WTC11 (cell line): ENCODE measurements around the gene FPR2. TPM values are rescaled to one million over a fixed set of nuclear protein-coding genes. Genes with fewer than 3 reads are reported as not detected.

Experiments
- ATAC-seq: fragments of 200-7000 bp; cut with Tn5 transposase; 2 replicates; pipeline ENCODE4 v1.10.0; 2021; ENCODE audit warnings: mild to moderate bottlenecking, moderate library complexity
- CTCF ChIA-PET: fragments of 300-600 bp; sonication (Branson Sonifier 250); formaldehyde crosslinking; loops from one replicate; lab custom pipeline; 2021; ENCODE audit warnings: antibody characterized with exemption; lab: Charles Lee
- POLR2A ChIA-PET: fragments of 350-600 bp; sonication (Branson Sonifier 250); formaldehyde crosslinking; loops from one replicate; lab custom pipeline; 2021; ENCODE audit warnings: antibody characterized with exemption; lab: Charles Lee
- DNase-seq: peaks from one replicate; pipeline ENCODE4 v3.0.0; 2021; ENCODE audit warnings: low spot score
- H3K27ac Mint-ChIP-seq: 2 replicates; pipeline ENCODE4 v1.8.0; 2021; ENCODE audit warnings: mixed read lengths
- H3K27me3 Mint-ChIP-seq: 2 replicates; pipeline ENCODE4 v1.8.0; 2021; ENCODE audit warnings: low read depth, mild to moderate bottlenecking, moderate library complexity, mixed read lengths
- H3K36me3 Mint-ChIP-seq: 2 replicates; pipeline ENCODE4 v1.8.0; 2021; ENCODE audit warnings: mixed read lengths
- H3K4me1 Mint-ChIP-seq: 2 replicates; pipeline ENCODE4 v1.8.0; 2022; ENCODE audit warnings: mixed read lengths
- H3K4me3 Mint-ChIP-seq: 2 replicates; pipeline ENCODE4 v1.8.0; 2021; ENCODE audit warnings: mild to moderate bottlenecking, moderate library complexity, mixed read lengths
- H3K9me3 Mint-ChIP-seq: 2 replicates; pipeline ENCODE4 v1.8.0; 2021; ENCODE audit warnings: mixed read lengths
- CBFB ChIP-seq: sonication (generic); formaldehyde crosslinking; IDR thresholded peaks from 2 replicates; pipeline ENCODE4 v1.8.1; 2022; ENCODE audit warnings: mild to moderate bottlenecking, low read depth, missing genetic modification reagents
- EMX1 ChIP-seq: fragments of 250-450 bp; sonication (Bioruptor Pico); IDR thresholded peaks from 2 replicates; pipeline ENCODE4 v1.8.0; 2021; ENCODE audit warnings: mild to moderate bottlenecking
- ETV6 ChIP-seq: sonication (generic); formaldehyde crosslinking; IDR thresholded peaks from 2 replicates; pipeline ENCODE4 v1.8.1; 2022; ENCODE audit warnings: mild to moderate bottlenecking, missing genetic modification reagents
- JAZF1 ChIP-seq: fragments of 250-450 bp; sonication (Bioruptor Pico); IDR thresholded peaks from 2 replicates; pipeline ENCODE4 v1.9.0; 2021; ENCODE audit warnings: moderate library complexity, mild to moderate bottlenecking, inconsistent platforms
- NFE2L1 ChIP-seq: sonication (generic); formaldehyde crosslinking; IDR thresholded peaks from 2 replicates; pipeline ENCODE4 v1.8.1; 2023; ENCODE audit warnings: missing genetic modification reagents
- PRRX2 ChIP-seq: fragments of 250-450 bp; sonication (Bioruptor Pico); IDR thresholded peaks from 2 replicates; pipeline ENCODE4 v1.8.0; 2021; ENCODE audit warnings: mild to moderate bottlenecking
- RELA ChIP-seq: sonication (generic); formaldehyde crosslinking; IDR thresholded peaks from 2 replicates; pipeline ENCODE4 v1.8.1; 2022; ENCODE audit warnings: missing genetic modification reagents, mild to moderate bottlenecking, borderline replicate concordance
- SMAD4 ChIP-seq: sonication (generic); formaldehyde crosslinking; IDR thresholded peaks from 2 replicates; pipeline ENCODE4 v1.8.0; 2022; ENCODE audit warnings: mild to moderate bottlenecking, missing genetic modification reagents
- ZNF232 ChIP-seq: sonication (generic); formaldehyde crosslinking; IDR thresholded peaks from 2 replicates; pipeline ENCODE4 v1.8.0; 2022; ENCODE audit warnings: mild to moderate bottlenecking, missing genetic modification reagents
- ZNF317 ChIP-seq: sonication (generic); formaldehyde crosslinking; IDR thresholded peaks from 2 replicates; pipeline ENCODE4 v1.8.1; 2023; ENCODE audit warnings: low read depth, mild to moderate bottlenecking, moderate library complexity, missing genetic modification reagents, borderline replicate concordance
- ZNF416 ChIP-seq: fragments of 250-450 bp; sonication (Bioruptor Pico); IDR thresholded peaks from 2 replicates; pipeline ENCODE4 v1.9.0; 2021; ENCODE audit warnings: mild to moderate bottlenecking, inconsistent platforms
- ZNF423 ChIP-seq: fragments of 250-450 bp; sonication (Bioruptor Pico); IDR thresholded peaks from 2 replicates; pipeline ENCODE4 v2.1.2; 2022; ENCODE audit warnings: mild to moderate bottlenecking, moderate library complexity
- ZNF425 ChIP-seq: fragments of 250-450 bp; sonication (Bioruptor Pico); conservative IDR thresholded peaks from 2 replicates; pipeline ENCODE4 v1.9.0; 2021; ENCODE audit warnings: mild to moderate bottlenecking
- ZSCAN18 ChIP-seq: fragments of 250-450 bp; sonication (Bioruptor Pico); IDR thresholded peaks from 2 replicates; pipeline ENCODE4 v2.1.2; 2022; ENCODE audit warnings: mild to moderate bottlenecking, moderate library complexity
- total RNA-seq: library from RNA; stranded (reverse); gene quantifications from 3 replicates; pipeline ENCODE4 v1.2.3, GENCODE V29; 2021
- TF ChIP-seq, protein P1 (sequence below): sonication (generic); formaldehyde crosslinking; IDR thresholded peaks from 2 replicates; pipeline ENCODE4 v1.8.1; 2022; ENCODE audit warnings: missing genetic modification reagents, borderline replicate concordance
- TF ChIP-seq, protein P2 (sequence below): sonication (generic); formaldehyde crosslinking; IDR thresholded peaks from 2 replicates; pipeline ENCODE4 v1.8.1; 2023; ENCODE audit warnings: mild to moderate bottlenecking, missing genetic modification reagents
- TF ChIP-seq, protein P3 (sequence below): sonication (generic); formaldehyde crosslinking; IDR thresholded peaks from 2 replicates; pipeline ENCODE4 v1.8.1; 2022; ENCODE audit warnings: mild to moderate bottlenecking, moderate library complexity, missing genetic modification reagents
- TF ChIP-seq, protein P4 (sequence below): fragments of 250-450 bp; sonication (Bioruptor Pico); IDR thresholded peaks from 2 replicates; pipeline ENCODE4 v1.9.0; 2021; ENCODE audit warnings: mild to moderate bottlenecking
- TF ChIP-seq, protein P5 (sequence below): sonication (generic); formaldehyde crosslinking; IDR thresholded peaks from 2 replicates; pipeline ENCODE4 v1.8.0; 2022; ENCODE audit warnings: mild to moderate bottlenecking, missing genetic modification reagents

Gene FPR2
- total RNA-seq, 1 experiment from 2014 or later = 0.31 TPM

- TF ChIP-seq, protein P1, sequence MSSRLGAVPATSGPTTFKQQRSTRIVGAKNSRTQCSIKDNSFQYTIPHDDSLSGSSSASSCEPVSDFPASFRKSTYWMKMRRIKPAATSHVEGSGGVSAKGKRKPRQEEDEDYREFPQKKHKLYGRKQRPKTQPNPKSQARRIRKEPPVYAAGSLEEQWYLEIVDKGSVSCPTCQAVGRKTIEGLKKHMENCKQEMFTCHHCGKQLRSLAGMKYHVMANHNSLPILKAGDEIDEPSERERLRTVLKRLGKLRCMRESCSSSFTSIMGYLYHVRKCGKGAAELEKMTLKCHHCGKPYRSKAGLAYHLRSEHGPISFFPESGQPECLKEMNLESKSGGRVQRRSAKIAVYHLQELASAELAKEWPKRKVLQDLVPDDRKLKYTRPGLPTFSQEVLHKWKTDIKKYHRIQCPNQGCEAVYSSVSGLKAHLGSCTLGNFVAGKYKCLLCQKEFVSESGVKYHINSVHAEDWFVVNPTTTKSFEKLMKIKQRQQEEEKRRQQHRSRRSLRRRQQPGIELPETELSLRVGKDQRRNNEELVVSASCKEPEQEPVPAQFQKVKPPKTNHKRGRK (CRISPR knock-in tag) = no peak
- TF ChIP-seq, protein P2, sequence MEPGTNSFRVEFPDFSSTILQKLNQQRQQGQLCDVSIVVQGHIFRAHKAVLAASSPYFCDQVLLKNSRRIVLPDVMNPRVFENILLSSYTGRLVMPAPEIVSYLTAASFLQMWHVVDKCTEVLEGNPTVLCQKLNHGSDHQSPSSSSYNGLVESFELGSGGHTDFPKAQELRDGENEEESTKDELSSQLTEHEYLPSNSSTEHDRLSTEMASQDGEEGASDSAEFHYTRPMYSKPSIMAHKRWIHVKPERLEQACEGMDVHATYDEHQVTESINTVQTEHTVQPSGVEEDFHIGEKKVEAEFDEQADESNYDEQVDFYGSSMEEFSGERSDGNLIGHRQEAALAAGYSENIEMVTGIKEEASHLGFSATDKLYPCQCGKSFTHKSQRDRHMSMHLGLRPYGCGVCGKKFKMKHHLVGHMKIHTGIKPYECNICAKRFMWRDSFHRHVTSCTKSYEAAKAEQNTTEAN (CRISPR knock-in tag) = no peak
- TF ChIP-seq, protein P3, sequence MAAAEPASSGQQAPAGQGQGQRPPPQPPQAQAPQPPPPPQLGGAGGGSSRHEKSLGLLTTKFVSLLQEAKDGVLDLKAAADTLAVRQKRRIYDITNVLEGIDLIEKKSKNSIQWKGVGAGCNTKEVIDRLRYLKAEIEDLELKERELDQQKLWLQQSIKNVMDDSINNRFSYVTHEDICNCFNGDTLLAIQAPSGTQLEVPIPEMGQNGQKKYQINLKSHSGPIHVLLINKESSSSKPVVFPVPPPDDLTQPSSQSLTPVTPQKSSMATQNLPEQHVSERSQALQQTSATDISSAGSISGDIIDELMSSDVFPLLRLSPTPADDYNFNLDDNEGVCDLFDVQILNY (CRISPR knock-in tag) = no peak
- TF ChIP-seq PRRX2 (no peak), ZNF423 (no peak), NFE2L1 (CRISPR knock-in tag) (no peak), ZNF416 (no peak), ZNF232 (CRISPR knock-in tag) (no peak), ETV6 (CRISPR knock-in tag) (no peak), JAZF1 (CRISPR knock-in tag) (no peak), ZSCAN18 (CRISPR knock-in tag) (no peak), EMX1 (CRISPR knock-in tag) (no peak), SMAD4 (no peak), CBFB (no peak), ZNF317 (no peak), ZNF425 (CRISPR knock-in tag) (no peak), RELA (CRISPR knock-in tag) (no peak)
- TF ChIP-seq, protein P4, sequence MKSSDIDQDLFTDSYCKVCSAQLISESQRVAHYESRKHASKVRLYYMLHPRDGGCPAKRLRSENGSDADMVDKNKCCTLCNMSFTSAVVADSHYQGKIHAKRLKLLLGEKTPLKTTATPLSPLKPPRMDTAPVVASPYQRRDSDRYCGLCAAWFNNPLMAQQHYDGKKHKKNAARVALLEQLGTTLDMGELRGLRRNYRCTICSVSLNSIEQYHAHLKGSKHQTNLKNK (CRISPR knock-in tag) = no peak
- TF ChIP-seq, protein P5, sequence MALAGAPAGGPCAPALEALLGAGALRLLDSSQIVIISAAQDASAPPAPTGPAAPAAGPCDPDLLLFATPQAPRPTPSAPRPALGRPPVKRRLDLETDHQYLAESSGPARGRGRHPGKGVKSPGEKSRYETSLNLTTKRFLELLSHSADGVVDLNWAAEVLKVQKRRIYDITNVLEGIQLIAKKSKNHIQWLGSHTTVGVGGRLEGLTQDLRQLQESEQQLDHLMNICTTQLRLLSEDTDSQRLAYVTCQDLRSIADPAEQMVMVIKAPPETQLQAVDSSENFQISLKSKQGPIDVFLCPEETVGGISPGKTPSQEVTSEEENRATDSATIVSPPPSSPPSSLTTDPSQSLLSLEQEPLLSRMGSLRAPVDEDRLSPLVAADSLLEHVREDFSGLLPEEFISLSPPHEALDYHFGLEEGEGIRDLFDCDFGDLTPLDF = no peak
- ATAC-seq (no peak), DNase-seq (no peak)
- 0 out of 2 replicates have a peak, but pooled peaks cover 2% of the 10 kb centered on the region for H3K27me3 Mint-ChIP-seq
- ChIA-PET CTCF (no interaction called here), POLR2A (no interaction called here)
- peaks cover 73% of the 10 kb centered on the region for H3K36me3 Mint-ChIP-seq
- H3K27ac Mint-ChIP-seq = no peak overlapping the region
- H3K9me3 Mint-ChIP-seq = peaks cover 78% of the 10 kb centered on the region
- H3K4me1 Mint-ChIP-seq = peaks cover 11% of the 10 kb centered on the region; the same call in 1 of the 2 replicates
- H3K4me3 Mint-ChIP-seq = no peak overlapping the region
Observed at GRCh38 chr19:51811344-51811743, 50.4 kb downstream of the FPR2 start.
